ENCODE measurements around the gene SOX10.

SOX10 gene

DNA sequence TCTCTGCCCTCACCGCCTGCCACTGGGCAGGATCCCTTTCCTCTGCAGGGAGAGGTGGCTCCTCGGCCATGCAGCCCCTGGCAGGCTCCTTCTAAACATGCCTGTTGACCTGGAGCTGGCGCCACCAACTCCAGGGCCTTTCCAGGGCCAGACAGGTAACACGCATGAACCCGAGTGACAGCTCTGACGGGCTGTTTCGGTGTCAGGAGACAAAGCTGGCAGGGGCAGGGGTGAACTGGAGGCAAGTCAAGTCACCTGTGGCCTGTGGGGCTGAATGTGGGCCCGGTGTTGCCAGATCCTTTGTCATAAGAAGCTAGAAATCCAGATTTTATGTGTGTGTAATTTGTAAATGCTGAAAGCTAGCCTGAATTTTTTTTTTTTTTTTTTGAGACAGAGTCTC, 42.2 kb downstream of the SOX10 start:
- Histone ChIP-seq H3K4me3 (ENCODE audit: extremely low read depth, insufficient read depth, low read length, poor library complexity, severe bottlenecking) (no peak overlapping the region), H3K9me3 (ENCODE audit: control insufficient read depth, low read length) (no peaks in the 10 kb centered on the region), H3K27ac (ENCODE audit: low read depth, low read length, severe bottlenecking) (no peak overlapping the region), H3K36me3 (ENCODE audit: control insufficient read depth, insufficient read depth, low read length) (peaks cover 60% of the 10 kb centered on the region), H3K4me1 (ENCODE audit: control insufficient read depth, insufficient read depth, low read length, poor library complexity, severe bottlenecking) (no peaks in the 10 kb centered on the region)
- 96 to 98% methylated on average over 5 to 8 of the region's 8 CpGs for WGBS, 2 experiments (ENCODE audit: insufficient coverage in 2 of 2)

GRCh38 chr22:37940698-37941376, 43.5 kb downstream of the SOX10 start:
- Histone ChIP-seq H3K4me3 (ENCODE audit: extremely low read depth, insufficient read depth, low read length, poor library complexity, severe bottlenecking) (no peak overlapping the region), H3K4me1 (ENCODE audit: control insufficient read depth, insufficient read depth, low read length, poor library complexity, severe bottlenecking) (no peaks in the 10 kb centered on the region), H3K27ac (ENCODE audit: low read depth, low read length, severe bottlenecking) (no peak overlapping the region), H3K9me3 (ENCODE audit: control insufficient read depth, low read length) (no peaks in the 10 kb centered on the region), H3K36me3 (ENCODE audit: control insufficient read depth, insufficient read depth, low read length) (peaks cover 71% of the 10 kb centered on the region)
- WGBS, 2 experiments (ENCODE audit: insufficient coverage in 2 of 2): 91 to 94% methylated on average over 12 of the region's 12 CpGs

- WGBS, 2 experiments (ENCODE audit: insufficient coverage in 2 of 2): 20 to 30% methylated on average over 8 to 11 of the region's 13 CpGs
- no peaks in the 10 kb centered on the region for H3K9me3 ChIP-seq (ENCODE audit: control insufficient read depth, low read length)
- peaks cover 9% of the 10 kb centered on the region for H3K4me1 ChIP-seq (ENCODE audit: control insufficient read depth, insufficient read depth, low read length, poor library complexity, severe bottlenecking)
- no peak overlapping the region for H3K4me3 ChIP-seq (ENCODE audit: extremely low read depth, insufficient read depth, low read length, poor library complexity, severe bottlenecking)
- peaks cover 74% of the 10 kb centered on the region for H3K36me3 ChIP-seq (ENCODE audit: control insufficient read depth, insufficient read depth, low read length)
- peak overlapping the region; percentile 73 for H3K27ac ChIP-seq (ENCODE audit: low read depth, low read length, severe bottlenecking)
Measured at GRCh38 chr22:37933711-37934376, 50.5 kb downstream of the SOX10 start.

DNA sequence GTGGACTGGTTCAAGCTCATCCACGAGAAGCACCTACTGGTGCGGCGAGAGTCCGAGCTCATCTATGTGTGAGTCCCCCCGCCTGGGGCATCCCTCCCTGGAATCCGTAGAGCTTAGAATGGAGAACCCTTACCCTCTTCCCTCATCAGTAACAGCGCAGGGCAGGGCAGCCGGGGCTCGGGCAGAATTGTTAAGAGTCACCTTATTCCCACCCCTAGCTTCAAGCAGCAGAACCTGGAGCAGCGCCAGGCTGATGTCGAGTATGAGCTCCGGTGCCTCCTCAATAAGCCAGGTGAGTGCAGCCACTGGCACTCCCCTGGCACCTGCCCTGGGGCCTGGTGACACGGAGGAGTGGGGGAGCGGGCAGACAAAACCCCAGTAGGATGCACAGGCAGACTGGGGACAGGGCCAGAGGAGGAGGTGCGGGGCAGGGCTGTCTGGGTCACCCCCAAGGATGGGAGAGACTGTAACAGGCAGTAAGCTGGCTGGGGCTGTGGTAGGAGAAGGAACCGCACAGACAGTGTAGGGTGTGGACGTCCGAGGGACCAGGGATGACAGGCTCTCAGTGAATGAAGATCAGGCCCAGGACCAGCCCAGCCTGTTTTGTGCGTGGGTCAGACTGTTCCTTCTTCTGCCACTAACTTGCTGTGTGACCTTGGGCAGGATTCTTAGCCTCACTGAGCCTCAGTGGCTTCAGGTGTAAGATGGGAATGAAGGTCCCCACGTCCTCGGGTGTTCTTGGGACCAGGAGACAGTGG, 51.4 kb downstream of the SOX10 start:
- 94 to 99% methylated on average over 15 to 21 of the region's 21 CpGs for WGBS, 2 experiments (ENCODE audit: insufficient coverage in 2 of 2)
- Histone ChIP-seq H3K27ac (ENCODE audit: low read depth, low read length, severe bottlenecking) (peak overlapping the region; percentile 73), H3K4me1 (ENCODE audit: control insufficient read depth, insufficient read depth, low read length, poor library complexity, severe bottlenecking) (peaks cover 9% of the 10 kb centered on the region), H3K4me3 (ENCODE audit: extremely low read depth, insufficient read depth, low read length, poor library complexity, severe bottlenecking) (no peak overlapping the region), H3K36me3 (ENCODE audit: control insufficient read depth, insufficient read depth, low read length) (peaks cover 76% of the 10 kb centered on the region), H3K9me3 (ENCODE audit: control insufficient read depth, low read length) (no peaks in the 10 kb centered on the region)

DNA sequence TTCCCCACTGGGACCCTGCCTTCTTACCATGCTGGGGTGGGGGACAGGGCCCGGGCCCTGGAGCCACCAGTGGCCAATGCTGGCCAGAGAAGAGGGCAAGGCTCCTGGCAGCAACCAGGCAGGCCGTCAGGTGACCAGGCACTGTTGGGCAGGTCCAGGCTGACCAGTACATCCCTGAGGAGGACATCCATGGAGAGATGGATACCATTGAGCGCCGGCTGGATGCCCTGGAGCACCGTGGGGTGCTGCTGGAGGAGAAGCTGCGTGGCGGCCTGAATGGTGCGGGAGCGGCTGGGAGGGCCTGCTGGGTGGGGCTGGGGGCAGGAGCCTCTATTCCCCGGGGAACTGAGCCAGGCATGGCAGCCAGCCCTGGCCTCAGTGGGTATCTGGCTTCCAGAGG, 52.0 kb downstream of the SOX10 start:
- WGBS, 2 experiments (ENCODE audit: insufficient coverage in 2 of 2): 94 to 96% methylated on average over 9 to 10 of the region's 10 CpGs
- Histone ChIP-seq H3K27ac (ENCODE audit: low read depth, low read length, severe bottlenecking) (no peak overlapping the region), H3K9me3 (ENCODE audit: control insufficient read depth, low read length) (no peaks in the 10 kb centered on the region), H3K4me1 (ENCODE audit: control insufficient read depth, insufficient read depth, low read length, poor library complexity, severe bottlenecking) (peaks cover 9% of the 10 kb centered on the region), H3K36me3 (ENCODE audit: control insufficient read depth, insufficient read depth, low read length) (peaks cover 75% of the 10 kb centered on the region), H3K4me3 (ENCODE audit: extremely low read depth, insufficient read depth, low read length, poor library complexity, severe bottlenecking) (no peak overlapping the region)

DNA sequence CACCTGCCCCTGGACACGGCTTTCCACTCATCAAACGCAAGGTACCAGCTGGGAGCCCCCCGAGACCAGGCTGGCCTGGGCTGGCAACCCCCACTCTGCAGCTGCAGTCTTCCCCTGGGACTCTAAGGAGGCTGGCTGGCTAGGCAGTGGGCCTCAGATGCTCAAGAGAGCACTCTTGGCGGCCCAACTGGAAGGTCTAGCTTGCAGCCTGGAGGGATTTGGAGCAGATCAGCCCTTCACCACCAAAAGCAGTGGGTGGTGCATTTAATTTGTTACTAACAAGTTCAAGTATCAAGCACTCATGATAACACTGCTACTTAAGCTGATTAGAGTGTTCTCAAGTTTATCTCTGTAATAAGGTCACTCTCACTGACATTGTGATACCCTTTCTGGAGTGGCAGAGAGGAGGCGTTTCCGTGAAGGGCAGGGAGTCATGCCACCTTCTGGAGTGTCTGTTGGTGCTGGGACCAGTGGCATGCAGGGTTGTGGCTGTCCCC, 52.4 kb downstream of the SOX10 start:
- no peak overlapping the region for H3K4me3 ChIP-seq (ENCODE audit: extremely low read depth, insufficient read depth, low read length, poor library complexity, severe bottlenecking)
- H3K9me3 ChIP-seq (ENCODE audit: control insufficient read depth, low read length): no peaks in the 10 kb centered on the region
- no peak overlapping the region for H3K27ac ChIP-seq (ENCODE audit: low read depth, low read length, severe bottlenecking)
- WGBS, 2 experiments (ENCODE audit: insufficient coverage in 2 of 2): 94 to 97% methylated on average over 5 to 6 of the region's 6 CpGs
- H3K36me3 ChIP-seq (ENCODE audit: control insufficient read depth, insufficient read depth, low read length): peaks cover 75% of the 10 kb centered on the region
- H3K4me1 ChIP-seq (ENCODE audit: control insufficient read depth, insufficient read depth, low read length, poor library complexity, severe bottlenecking): peaks cover 9% of the 10 kb centered on the region

DNA sequence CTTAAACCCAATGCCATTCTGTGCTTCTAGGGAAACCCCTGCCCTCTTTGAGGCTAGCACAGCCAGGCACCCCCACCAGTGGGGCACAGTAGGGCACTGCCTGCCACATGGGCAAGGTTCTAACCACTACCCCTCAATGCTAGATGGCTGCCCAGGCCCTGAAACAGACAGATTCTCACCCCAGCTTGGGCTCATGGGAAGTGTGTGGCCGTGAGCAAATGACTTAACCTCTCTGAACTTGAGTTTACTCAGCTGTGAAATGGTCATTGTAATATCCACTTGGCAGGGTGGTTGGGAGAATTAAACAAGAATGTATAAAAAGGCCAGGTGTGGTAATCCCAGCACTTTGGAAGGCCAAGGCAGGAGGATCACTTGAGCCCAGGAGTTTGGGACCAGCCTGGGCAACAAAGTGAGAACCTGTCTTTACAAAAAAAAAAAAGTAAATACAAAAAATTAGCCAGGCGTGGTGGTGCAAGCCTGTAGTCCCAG, 53.4 kb downstream of the SOX10 start:
- no peak overlapping the region for H3K27ac ChIP-seq (ENCODE audit: low read depth, low read length, severe bottlenecking)
- H3K4me3 ChIP-seq (ENCODE audit: extremely low read depth, insufficient read depth, low read length, poor library complexity, severe bottlenecking): no peak overlapping the region
- peaks cover 77% of the 10 kb centered on the region for H3K36me3 ChIP-seq (ENCODE audit: control insufficient read depth, insufficient read depth, low read length)
- WGBS, 2 experiments (ENCODE audit: insufficient coverage in 2 of 2): 97 to 100% methylated on average over 2 of the region's 2 CpGs
- H3K4me1 ChIP-seq (ENCODE audit: control insufficient read depth, insufficient read depth, low read length, poor library complexity, severe bottlenecking): peaks cover 9% of the 10 kb centered on the region
- no peaks in the 10 kb centered on the region for H3K9me3 ChIP-seq (ENCODE audit: control insufficient read depth, low read length)

- Histone ChIP-seq H3K9me3 (ENCODE audit: control insufficient read depth, low read length) (no peaks in the 10 kb centered on the region), H3K27ac (ENCODE audit: low read depth, low read length, severe bottlenecking) (no peak overlapping the region), H3K36me3 (ENCODE audit: control insufficient read depth, insufficient read depth, low read length) (peaks cover 79% of the 10 kb centered on the region), H3K4me3 (ENCODE audit: extremely low read depth, insufficient read depth, low read length, poor library complexity, severe bottlenecking) (no peak overlapping the region), H3K4me1 (ENCODE audit: control insufficient read depth, insufficient read depth, low read length, poor library complexity, severe bottlenecking) (peaks cover 9% of the 10 kb centered on the region)
- 88% methylated on average over 11 of the region's 11 CpGs for WGBS, 2 experiments (ENCODE audit: insufficient coverage in 2 of 2)
Measured at GRCh38 chr22:37930270-37930951, 53.9 kb downstream of the SOX10 start.

- Histone ChIP-seq H3K4me3 (ENCODE audit: extremely low read depth, insufficient read depth, low read length, poor library complexity, severe bottlenecking) (no peak overlapping the region), H3K9me3 (ENCODE audit: control insufficient read depth, low read length) (no peaks in the 10 kb centered on the region), H3K4me1 (ENCODE audit: control insufficient read depth, insufficient read depth, low read length, poor library complexity, severe bottlenecking) (peaks cover 9% of the 10 kb centered on the region), H3K27ac (ENCODE audit: low read depth, low read length, severe bottlenecking) (no peak overlapping the region), H3K36me3 (ENCODE audit: control insufficient read depth, insufficient read depth, low read length) (peaks cover 89% of the 10 kb centered on the region)
- WGBS, 2 experiments (ENCODE audit: insufficient coverage in 2 of 2): 97 to 100% methylated on average over 5 of the region's 5 CpGs
Measured at GRCh38 chr22:37929390-37929789, 55.0 kb downstream of the SOX10 start.

DNA sequence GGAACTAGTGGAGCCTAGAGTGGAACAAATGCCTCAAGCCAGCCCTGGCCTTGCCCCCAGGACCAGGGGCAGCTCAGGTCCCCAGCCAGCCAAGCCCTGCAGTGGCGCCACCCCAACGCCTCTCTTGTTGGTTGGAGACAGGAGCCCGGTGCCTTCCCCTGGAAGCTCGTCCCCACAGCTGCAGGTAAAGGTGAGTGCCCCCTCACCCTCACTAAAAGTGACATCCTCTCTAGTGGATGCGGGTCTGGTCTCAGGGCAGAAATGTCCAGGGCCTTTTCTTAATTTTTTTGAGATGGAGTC, 56.8 kb downstream of the SOX10 start:
- Histone ChIP-seq H3K27ac (ENCODE audit: low read depth, low read length, severe bottlenecking) (no peak overlapping the region), H3K4me3 (ENCODE audit: extremely low read depth, insufficient read depth, low read length, poor library complexity, severe bottlenecking) (no peak overlapping the region), H3K9me3 (ENCODE audit: control insufficient read depth, low read length) (no peaks in the 10 kb centered on the region), H3K36me3 (ENCODE audit: control insufficient read depth, insufficient read depth, low read length) (peaks cover 96% of the 10 kb centered on the region), H3K4me1 (ENCODE audit: control insufficient read depth, insufficient read depth, low read length, poor library complexity, severe bottlenecking) (no peaks in the 10 kb centered on the region)
- WGBS, 2 experiments (ENCODE audit: insufficient coverage in 2 of 2): 83 to 91% methylated on average over 3 to 5 of the region's 5 CpGs

Data from mesodermal cell (in vitro differentiated cells).